Activated CD4-positive, alpha-beta T cell treated with anti-CD3 and anti-CD28 coated beads for 1 hour (primary cell): ENCODE results near the gene RAB44.
"Not testable (repeated sequence)": the region's sequence is repeated elsewhere in the genome, so short reads cannot be mapped to it uniquely, and the experiment has no call there.

Experiments
- DNase-seq: peaks from one replicate; pipeline ENCODE4 v3.0.0-alpha.2; 2020

Gene RAB44

DNA sequence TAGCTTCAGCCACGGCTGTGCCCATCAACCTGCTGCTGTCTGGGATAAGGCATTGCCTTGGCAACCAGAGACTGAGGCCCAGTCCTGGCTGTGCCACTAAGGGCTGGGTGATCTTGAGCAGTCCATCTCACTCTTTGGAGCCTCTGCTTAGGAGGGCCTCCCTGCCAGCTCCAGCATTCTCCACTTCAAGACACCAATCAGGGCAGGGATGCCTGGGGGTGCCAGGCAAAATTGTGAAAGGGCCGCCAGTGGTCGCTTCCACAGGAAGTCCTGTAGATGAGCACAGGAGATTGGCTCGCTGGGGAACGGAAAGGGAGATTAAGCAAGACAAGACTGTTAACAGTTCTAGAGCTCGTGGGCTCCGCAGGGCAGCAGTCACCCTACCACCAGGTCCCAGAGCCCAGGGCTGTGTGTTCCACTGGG, at the start of gene RAB44:
Gene RAB44, plus strand, starts transcription at position 346 of the 423 bp plus-strand sequence. CDS start 6,410 bp downstream, outside the sequence.
- DNase-seq = no peak

GRCh38 chr6:36649086-36649485, 48.5 kb upstream of the RAB44 start:
- DNase-seq = no peak

DNA sequence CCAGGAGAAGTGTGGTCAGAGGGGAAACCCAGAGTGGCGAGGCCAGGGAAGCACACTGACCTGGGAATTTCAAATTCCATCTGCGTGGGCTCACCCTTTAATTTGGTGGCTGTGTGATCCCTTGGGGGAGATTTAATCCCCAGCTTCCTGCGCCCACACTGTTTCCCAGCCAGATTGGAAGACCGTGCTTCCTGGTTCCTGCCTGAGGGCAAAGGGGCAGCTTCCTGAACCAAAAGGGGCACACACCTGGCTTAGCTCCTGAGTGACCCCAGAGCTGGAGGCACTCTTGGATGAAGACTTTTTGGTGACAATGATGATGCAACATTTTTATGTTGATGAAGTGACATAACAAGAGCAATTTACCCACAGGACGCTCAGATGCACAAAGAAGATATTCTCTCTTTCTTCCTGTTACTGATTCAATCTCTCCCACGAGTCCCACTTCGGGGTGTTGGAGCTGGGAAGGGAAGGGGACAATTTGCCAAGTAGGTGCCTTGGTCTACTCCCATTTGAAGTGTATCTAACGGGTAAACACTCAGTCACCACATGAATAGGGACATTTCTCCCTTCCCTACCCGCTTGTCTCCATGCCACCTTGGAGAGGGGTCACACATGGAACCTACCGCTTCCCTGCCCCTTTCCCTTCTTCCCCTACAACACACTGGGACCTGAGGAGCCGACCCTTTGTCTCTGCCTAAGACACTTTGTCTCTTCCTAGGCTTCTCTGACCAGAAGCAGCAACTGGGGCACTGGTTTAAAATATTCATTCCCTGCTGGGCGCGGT, 47.7 kb upstream of the RAB44 start:
- DNase-seq = no peak

DNA sequence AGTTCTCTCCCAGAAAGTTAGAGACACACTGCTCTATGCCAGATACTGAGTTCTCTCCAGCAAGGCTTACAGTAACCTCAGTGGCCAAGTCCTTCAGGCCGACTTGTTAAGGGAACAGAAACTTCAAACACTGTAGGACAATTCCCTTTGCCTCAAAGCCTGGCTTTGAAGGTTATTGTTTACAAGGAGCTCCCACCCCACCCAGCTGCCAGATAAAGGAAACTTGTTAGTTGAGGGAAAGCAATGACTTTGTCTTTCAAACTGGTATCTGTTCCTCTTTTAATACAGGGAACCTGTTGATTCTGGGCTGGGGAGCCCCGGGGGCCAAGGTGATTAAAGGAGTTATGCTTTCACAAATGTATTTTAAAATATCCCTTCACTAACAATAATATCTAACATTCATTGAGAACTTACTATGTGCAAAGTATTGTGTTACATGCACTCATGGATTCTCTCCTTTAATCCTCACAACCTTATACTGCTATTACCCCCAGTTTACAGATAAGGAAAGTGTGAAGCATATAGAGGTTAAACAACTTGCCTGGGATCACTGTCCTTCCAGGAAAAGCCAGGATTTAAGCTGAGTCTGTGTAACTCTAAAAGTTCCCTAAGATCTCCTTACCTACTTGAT, 46.7 kb upstream of the RAB44 start:
- DNase-seq = no peak

DNA sequence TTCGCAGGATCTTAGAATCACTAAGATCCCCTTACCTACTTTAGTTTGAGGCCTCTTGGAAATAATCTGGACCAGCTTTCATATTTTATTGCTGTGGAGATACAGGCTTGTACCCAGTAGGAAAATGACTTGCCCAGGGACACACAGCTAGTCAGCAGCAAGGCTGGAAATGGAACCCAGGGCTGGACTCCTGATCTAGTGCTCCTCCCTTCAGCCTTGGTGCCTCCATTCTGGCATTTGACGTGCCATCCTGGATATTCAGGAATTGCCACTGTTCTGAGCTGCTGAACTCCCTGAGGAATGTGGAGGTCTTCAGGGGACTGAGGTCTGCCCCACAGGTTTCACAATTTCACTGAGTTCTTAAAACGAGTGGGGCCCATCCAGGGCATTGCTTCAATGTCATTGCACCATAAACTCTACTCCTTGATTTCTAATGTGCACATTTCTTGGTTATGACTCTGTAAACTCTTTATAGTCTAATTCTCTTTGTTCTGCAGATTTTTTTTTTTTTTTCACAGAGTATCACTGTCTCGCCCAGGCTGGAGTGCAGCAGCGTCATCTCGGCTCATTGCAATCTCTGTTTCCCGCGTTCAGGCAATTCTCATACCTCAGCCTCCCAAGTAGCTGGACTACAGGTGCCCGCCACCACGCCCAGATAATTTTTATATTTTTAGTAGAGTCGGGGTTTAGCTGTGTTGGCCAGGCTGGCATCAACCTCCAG, 45.8 kb upstream of the RAB44 start:
- DNase-seq = no peak

DNA sequence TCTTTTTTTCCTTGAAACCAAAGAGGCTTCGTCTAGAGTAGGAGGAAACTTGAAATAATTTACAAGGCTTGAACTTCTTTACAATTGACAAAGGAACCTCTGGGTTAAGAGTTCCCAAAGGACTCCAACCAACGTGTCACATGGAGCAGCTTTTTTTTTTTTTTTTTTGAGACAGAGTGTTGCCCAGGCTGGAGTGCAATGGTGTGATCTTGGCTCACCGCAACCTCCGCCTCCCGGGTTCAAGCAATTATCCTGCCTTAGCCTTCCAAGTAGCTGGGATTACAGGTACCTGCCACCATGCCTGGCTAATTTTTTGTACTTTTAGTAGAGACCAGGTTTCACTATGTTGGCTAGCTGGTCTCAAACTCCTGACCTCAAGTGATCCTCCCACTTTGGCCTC, 43.2 kb upstream of the RAB44 start:
- not testable (repeated sequence) for DNase-seq

GRCh38 chr6:36655085-36655724, 42.4 kb upstream of the RAB44 start:
- no peak for DNase-seq

GRCh38 chr6:36656441-36656840, 41.2 kb upstream of the RAB44 start:
- DNase-seq = no peak

GRCh38 chr6:36657271-36657670, 40.4 kb upstream of the RAB44 start:
- no peak for DNase-seq

DNA sequence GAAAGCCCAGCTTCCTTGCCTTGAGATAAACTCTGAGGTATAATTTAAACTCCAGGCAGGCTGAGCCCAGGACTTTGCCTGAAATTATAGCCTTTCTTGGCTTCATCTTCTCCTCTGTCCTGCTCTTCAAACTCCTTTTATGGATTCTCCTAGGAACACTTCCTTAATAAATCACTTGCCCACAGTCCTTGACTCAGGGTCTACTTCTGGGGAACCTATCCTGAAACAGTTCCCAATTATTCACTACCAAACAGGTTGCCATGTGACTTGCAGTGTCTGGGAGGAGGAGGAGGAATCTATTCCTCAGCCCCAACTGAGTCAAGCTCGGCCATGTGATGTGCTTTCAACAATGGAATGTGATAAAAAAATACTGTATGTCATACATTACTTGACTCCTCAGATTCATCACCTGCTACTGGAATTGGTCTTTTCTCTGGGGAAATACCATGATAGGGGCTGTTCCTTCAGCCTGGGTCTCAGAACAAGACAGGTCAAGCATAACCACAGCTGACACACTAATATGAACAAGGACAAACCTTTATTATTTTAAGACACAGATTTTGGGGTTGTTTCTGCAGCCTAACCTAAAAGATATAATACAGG, 39.6 kb upstream of the RAB44 start:
- no peak for DNase-seq

DNA sequence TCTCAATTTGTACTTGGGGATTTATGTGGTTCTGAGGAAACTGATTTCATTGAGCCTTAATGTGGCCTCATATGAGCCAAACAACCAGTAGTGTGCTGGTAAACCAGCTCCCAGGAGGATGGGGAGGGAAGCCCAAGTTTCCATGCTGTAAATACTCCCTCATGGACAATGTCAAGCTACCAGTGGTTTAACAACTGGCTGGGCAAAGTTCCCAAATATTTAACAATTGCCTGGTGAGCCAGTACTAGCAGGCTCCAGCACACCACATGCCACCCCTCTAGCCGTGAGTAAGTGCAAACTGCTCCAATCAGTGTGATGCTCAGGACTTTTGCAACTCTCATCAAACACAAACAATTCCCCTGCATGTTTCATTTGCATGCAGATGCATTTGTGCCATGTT, 38.4 kb upstream of the RAB44 start:
- DNase-seq = no peak

DNA sequence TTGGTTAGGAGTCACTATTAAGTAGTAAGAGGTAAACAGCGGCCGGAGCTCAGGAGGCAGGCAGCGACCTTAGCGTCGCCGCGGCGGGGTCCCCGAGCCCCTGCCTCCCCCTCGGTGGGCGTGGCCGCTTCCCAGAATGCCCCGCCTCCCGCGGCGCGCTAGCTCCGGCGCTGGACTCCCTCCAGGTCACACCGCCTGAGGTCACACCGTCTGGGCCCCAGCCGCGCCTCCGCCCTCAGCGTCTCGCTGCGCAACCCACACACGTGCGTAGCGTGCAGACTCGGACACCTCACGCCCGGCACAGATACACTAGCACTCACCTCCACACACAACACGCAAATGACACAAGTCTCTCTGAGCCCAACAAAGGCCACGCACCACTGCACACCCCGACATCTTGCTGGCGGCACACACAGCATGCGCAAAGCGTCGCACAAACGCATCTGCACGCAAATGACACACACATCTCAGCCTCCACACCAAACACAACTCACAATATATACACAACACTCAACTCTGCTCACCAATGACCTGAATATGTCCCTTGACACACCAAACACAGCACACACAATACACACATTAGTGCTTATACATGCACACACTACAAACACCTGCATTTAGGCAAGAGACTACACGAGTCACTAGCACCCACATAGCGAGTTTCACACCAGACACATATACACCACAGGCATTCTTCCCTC, 36.7 kb upstream of the RAB44 start:
- no peak for DNase-seq

- DNase-seq = no peak
These were observed 35.2 kb upstream of the RAB44 start for GRCh38 chr6:36662380-36662779.

DNA sequence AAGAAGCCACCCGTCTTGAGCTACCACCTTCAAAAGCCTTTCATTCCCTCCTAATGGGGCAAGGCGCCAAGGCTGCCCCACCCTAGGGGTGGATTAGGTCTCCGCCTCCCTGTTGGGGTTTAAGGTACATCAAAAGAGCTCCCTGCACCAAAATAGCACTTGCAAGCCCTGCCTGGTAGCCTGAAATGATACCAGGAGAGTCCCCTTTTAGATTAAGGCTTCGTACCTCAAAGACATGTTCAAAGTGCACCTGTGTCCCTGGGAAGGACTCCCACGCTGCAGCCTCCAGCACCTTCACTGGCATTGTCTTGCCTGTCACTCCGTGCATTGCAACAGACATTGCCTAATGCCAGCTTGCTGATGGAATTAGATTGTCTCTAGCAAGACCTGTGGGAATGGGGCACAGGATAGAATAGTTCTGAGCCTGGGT, 34.8 kb upstream of the RAB44 start:
- no peak for DNase-seq

DNA sequence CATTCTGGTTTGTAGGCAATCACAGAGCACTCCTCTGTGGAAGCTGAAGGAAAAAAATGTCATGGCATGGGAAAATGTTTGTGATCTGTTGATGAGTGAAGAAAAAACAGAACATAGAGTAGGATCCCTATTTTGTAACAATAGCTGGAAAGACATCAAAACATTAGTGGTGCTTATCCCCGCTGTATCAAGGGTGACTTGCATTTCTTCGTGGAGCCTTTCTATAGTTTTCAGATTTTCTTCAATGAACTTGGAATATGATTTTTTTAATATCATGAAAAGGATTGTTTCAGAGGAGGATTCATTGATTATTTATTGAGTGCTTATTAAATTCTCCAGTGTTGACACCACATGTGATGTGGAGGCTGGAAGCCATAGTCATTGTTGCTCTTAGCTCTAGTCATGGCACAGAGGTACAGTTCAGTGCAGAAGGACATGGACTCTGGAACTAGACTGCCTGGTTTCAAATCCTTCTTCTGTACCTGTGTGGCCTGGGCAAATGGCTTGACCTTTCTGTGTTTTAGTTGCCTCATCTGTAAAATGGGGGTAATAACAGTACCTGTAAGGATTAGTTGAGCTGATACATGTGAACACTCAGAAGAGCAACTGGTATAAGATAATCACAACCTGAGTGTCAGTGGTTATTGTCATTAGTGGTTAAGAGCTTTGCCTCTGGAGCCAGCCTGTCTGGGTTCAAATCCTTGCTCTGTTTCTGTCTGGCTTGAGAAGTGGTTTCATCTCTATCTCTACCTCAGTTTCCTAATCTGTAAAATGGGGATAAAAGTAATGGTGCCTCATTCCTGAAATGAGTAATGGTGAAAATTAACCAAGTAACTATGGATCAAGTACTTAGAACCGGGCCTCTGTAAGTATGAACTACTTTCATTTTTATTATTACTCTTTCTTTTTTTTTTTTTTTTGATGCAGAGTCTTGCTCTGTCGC, 33.9 kb upstream of the RAB44 start:
- no peak for DNase-seq

GRCh38 chr6:36665180-36665579, 32.4 kb upstream of the RAB44 start:
- no peak for DNase-seq

- DNase-seq = no peak
These were observed 31.3 kb upstream of the RAB44 start for GRCh38 chr6:36666287-36666686.

DNA sequence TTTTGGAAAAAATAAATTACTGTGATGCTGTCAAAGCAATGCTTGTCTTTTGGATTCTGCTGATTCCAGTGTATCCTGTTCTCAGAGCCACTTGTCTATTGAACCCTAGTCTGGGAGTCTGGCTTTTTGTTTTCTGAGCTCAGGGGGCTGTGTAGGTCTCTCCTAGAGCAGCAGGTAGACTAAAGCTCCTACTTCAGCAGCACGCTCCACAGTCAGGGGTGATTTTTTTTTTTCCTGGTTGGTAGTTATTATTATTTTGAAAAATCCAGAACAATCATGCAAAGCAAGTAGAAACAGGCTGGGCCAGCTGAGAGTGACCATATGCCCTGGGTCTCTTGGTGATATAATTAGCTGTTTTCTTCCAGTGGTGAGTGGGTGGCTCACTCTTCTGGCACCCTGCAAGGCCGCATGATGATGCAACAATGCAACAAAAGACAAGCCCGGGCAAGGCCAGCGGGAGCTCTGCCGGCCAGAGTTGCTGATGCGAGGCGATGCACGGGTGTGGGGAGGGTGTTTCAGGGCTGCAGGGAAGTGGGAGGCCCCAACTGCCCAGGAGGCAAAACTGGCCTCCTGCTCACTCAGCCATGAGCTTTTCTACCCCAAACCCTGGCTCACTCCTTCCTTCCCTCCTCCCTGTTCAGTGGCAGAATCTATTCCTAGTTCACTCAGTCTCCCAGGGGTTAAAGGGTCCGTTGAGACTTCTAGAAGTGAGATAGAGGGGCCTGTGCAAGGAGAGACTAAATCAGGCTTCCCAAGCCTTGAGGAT, 30.6 kb upstream of the RAB44 start:
- DNase-seq = no peak

GRCh38 chr6:36668591-36668990, 29.0 kb upstream of the RAB44 start:
- DNase-seq = no peak

- DNase-seq = no peak
These were observed 28.6 kb upstream of the RAB44 start for GRCh38 chr6:36669002-36669401.
